Loucy (cell line): Measurements from ENCODE around the gene IGF2R.

Experiments
- EZH2phosphoT487 ChIP-seq: fragments of 200-600 bp; IDR thresholded peaks from 2 replicates; pipeline ENCODE4 v1.6.1; 2018; ENCODE audit warnings: antibody characterized with exemption, mild to moderate bottlenecking, moderate library complexity, borderline replicate concordance
- TF ChIP-seq, protein P1 (sequence below): fragments of 200-600 bp; sonication (generic); conservative IDR thresholded peaks from 2 replicates; pipeline ENCODE4 v1.5.1; 2014; ENCODE audit warnings: mild to moderate bottlenecking, antibody characterized with exemption, low read length

DNA sequence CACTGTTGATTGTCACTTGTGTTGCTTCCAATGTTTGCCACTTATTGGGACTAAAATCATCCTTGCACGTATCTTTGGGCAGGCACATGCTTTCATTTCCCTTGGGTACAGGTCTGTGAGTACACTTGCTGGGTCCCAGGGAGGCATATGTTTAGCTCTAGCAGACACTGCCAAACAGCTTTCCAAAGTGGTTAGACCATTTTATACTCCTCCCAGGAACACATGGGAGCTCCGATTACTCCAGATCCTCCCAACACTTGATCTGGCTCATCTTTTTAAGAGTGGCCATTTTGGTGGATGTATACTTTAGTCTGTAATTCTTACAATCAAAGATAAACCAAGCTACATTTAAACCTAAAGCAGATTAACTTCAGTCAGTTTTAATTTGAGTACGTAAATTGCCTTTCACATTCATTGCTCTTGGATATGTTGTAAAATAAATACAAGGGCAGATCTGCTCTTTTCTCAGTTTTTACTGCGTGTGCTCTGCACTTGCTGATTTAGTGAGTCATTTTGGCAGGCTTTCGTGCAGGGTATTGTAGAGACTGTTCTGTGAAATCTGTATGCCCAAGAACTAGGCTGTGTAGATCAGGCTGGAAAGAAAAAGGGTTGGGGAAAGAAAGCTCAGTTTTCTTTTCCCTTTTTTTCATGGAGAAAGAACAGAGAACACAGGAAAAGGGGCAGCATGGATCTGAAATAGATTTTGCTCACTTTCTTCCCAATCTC, 172.3 kb downstream of the IGF2R start:
- TF ChIP-seq, protein P1, sequence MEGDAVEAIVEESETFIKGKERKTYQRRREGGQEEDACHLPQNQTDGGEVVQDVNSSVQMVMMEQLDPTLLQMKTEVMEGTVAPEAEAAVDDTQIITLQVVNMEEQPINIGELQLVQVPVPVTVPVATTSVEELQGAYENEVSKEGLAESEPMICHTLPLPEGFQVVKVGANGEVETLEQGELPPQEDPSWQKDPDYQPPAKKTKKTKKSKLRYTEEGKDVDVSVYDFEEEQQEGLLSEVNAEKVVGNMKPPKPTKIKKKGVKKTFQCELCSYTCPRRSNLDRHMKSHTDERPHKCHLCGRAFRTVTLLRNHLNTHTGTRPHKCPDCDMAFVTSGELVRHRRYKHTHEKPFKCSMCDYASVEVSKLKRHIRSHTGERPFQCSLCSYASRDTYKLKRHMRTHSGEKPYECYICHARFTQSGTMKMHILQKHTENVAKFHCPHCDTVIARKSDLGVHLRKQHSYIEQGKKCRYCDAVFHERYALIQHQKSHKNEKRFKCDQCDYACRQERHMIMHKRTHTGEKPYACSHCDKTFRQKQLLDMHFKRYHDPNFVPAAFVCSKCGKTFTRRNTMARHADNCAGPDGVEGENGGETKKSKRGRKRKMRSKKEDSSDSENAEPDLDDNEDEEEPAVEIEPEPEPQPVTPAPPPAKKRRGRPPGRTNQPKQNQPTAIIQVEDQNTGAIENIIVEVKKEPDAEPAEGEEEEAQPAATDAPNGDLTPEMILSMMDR = no peak
- no peak for TF ChIP-seq EZH2phosphoT487
